CD4-positive, alpha-beta T cell treated with Interleukin-1 beta for 1 hour (primary cell): Measurements from ENCODE around the gene S100Z.
"Not testable (repeated sequence)": the region's sequence is repeated elsewhere in the genome, so short reads cannot be mapped to it uniquely, and the experiment has no call there.

ENCODE experiments used
- DNase-seq, 2 donors: peaks; one replicate each; pipeline ENCODE4 v3.0.0-alpha.2; 2020 to 2022

Gene S100Z

DNA sequence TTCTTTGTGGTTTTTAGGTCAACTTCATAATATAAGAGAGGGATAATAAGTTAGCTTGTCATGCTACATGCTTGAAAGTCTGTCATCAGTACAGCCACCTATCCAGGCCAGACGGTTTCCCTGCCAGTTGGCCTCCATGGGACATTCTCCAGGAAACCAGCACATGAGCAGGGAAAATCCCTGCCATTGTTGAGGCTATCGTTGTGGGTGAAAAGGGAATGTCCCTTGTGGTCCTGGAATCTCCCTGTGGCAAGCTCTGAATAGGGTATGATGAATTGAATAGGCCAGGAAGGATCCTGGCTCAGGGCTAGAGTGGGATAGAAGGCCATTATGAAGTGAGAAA is 18.7 kb upstream of the S100Z start:
- DNase-seq, result no peak

DNA sequence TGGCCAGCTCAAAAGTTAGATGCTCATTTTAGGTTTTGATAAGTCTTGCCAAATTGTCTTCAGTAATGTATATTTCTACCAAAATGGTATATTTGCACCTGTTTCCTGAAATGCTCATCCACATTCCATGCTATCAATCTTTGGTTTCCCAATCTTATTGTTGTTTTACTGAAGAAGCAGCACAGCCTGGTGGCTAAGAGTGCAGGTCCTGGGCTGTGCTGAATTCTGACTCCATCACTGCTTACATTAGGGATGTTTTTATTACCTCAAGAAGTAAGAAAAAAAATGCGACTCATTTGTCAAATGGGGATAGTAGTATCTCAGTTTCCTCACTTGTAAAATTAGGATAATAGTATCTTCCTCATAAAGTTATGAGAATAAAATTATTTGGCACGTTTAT is 13.6 kb upstream of the S100Z start:
- no peak for DNase-seq

DNA sequence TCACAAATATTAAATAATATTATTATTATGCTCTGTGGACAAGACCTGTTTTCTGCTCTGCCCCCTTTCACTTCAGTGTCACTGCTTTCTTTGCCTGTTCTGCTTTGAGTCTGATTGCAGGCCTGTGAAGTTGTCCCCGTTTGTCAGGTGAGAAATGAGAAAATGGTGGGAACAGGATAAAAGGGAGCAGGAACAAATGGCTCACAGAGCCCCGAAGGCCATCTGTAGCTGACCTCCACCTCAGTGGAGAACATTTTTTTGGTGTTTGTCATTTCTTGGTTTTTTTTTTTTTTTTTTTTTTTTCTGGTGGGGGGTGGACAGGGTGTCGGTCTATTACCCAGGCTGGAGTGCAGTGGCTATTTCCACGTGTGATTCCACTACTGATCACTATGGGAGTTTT is 13.2 kb upstream of the S100Z start:
- no peak for DNase-seq

- DNase-seq, result no peak
Measured at GRCh38 chr5:76838481-76839261, 11.1 kb upstream of the S100Z start.

DNA sequence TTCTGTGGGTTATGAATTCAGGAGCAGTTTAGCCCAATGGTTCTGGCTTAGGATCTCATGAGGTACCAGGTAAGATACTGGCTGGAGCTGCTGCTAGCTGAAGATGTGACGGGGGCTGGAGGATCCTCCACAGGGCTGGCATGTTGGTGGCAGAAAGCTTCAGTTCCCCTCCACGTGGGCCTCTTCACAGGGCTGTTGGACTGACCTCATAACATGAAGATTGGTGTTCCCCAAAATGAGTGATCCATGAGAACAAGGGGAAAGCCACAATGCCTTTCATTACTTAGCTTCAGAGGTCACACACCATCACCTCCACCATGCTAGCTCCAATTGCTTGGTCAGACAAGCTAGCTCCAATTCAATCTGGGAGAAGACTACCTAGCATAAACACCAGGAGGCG is 8.5 kb upstream of the S100Z start:
- no peak for DNase-seq

- DNase-seq, result no peak
Measured at GRCh38 chr5:76845890-76846289, 3.9 kb upstream of the S100Z start.

DNA sequence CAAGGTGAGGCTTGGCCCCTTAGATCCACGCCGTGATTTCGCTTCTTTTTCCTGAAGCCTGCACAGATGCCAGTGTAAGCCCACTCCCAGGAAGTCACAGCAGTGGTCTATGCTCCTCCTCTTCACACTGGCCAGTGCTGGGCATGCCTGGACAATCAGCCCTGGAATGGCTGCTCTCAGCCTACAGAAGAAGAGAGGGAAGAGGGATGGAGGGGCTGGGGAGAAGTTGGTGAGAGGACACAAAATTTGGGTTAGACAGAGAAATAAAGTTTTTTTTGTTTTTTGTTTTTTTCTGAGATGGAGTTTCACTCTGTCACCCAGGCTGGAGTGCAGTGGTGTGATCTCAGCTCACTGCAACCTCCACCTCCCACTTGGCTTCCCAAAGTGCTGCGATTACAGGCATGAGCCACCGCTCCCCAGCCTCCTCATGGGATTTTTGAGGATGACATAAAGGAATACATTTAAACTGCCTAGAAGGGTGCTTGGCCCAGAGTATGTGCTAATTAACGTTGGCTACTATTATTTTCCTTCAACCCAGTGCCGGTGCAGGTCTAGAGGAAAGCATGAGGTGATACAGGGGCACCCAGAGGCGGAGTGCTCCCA is 830 bp downstream of the S100Z start:
- DNase-seq, result no peak

GRCh38 chr5:76851728-76852369 is 2.0 kb downstream of the S100Z start:
- no peak for DNase-seq

DNA sequence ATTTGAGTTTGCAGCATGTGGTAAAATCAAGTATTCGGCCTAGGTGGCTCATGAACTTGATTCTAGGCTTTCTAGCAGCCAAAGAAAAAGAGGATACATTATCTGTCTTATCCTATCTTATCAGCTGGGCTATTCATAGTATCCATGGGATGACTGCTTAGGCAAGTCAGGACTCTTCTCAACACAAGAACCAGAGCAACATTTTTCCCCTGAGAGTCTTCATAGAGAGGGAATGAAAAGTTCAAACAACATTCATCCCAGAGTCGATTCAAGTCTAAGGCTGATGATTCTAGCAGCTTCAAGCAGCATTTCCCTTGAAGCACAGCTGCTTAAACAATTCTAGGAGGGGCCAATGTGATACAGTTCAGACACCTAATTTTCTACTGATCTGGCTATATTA is 3.0 kb downstream of the S100Z start:
- no peak for DNase-seq

DNA sequence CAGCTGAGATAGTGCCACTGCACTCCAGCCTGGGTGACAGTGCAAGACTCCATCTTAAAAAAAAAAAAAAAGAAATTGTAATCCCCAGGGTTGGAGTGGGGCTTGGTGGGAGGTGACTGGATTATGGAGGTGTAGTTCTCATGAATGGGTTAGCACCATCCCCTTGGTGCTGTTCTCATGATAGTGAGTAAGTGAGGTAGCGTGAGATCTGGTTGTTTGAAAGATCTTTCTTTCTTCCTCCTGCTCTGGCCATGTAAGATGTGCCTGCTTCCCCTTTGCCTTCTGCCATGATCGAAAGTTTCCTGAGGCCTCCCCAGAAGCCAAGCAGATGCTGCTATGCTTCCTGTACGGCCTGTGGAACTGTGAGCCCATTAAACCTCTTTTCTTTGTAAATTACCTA is 3.9 kb downstream of the S100Z start:
- DNase-seq, result not testable (repeated sequence)

DNA sequence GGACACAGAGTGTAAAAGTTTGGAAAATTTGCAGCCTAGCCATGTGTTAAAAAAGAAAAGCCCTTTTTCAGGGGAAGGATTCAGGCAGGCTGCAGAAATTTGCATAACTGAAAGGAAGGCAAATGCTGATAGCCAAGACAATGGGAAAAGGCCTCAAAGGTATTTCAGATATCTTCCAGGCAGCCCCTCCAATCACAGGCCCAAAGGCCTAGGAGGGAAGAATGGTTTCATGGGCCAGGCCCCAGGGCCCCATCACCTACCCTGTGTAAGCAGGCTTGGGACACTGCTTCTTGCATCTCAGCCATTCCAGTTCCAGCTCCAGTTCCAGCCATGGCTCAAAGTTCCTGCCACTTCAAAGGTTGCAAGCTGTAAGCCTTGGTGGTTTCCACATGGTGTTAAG is 4.8 kb downstream of the S100Z start:
- no peak for DNase-seq

- DNase-seq, result not testable (repeated sequence)
Measured at GRCh38 chr5:76855501-76855900, 5.7 kb downstream of the S100Z start.

GRCh38 chr5:76855961-76856360 is 6.1 kb downstream of the S100Z start:
- peak; percentile 35 to 48 for DNase-seq

- DNase-seq, result peak in 1 of 2 donors; percentile 2
Measured at GRCh38 chr5:76856800-76857199, 7.0 kb downstream of the S100Z start.

DNA sequence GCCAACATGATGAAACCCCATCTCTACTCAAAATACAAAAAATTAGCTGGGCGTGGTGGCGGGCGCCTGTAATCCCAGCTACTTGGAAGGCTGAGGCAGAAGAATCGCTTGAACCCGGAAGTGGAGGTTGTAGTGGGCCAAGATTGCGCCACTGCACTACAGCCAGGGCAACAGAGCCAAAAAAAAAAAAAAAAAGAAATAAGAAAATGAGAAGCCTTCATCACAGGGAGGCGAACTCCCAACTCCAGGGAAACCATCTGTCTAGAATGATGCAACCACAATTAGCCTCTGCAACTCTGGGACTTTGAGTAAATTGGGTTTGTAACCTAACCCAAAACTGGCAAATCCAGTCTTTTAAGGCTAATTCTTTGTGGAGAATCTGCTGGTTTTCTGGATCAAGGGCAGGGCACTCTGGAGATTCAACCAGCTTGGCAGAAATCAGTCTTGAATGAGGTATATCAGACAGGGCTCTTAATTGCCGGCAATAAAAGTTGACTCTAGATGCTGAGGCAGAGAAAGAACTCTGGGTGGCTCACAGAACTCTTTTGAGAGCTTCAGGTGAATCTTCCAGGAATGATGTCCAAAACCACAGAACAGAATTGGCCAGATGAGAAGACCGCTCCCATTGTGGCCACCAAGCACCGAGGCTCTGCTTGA is 9.9 kb downstream of the S100Z start:
- peak in 1 of 2 donors; percentile 4 for DNase-seq

DNA sequence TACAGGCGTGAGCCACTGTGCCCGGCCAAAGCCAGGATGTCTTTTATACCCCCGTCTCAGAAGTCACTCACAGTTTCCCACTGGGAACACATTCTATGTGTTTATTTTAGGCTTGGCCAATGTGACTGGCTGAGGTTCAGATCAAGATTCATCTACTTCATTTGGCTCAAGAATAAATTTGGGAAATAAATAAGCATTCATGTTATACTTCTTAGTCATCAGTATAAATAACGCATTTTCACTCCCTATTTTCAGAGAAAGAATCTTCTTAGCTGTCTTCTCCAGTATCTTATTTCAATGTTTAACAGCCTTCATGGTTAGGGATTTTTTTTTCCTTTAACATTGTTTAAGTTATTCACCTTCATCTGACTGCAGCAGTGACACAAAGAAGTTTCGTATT is 11.8 kb downstream of the S100Z start:
- no peak for DNase-seq

- no peak for DNase-seq
Measured at GRCh38 chr5:76863001-76863400, 13.2 kb downstream of the S100Z start.

- no peak for DNase-seq
Measured at GRCh38 chr5:76866503-76866902, 16.7 kb downstream of the S100Z start.

- DNase-seq, result no peak
Measured at GRCh38 chr5:76867038-76867437, 17.2 kb downstream of the S100Z start.

- DNase-seq, result peak; percentile 48 to 68
Measured at GRCh38 chr5:76867827-76868693, 18.2 kb downstream of the S100Z start.

DNA sequence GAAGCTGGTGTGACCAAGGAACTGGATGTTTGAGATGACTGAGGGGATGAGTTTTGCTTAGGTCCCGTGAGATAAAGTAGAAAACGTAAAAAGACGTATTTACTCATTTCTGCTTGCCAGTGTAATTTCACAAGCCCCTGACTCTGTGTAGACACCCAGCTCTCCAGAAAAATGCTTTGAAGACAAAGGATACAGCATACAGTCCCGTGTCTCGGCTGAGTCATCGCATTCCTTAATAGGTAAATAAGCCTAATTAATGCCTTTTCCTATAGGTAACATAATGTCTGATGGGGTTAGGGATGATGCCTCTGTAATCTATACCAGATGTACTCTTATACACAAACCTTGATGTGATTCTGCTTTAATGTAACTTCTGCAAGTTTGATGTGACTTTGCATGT is 20.2 kb downstream of the S100Z start:
- no peak for DNase-seq

DNA sequence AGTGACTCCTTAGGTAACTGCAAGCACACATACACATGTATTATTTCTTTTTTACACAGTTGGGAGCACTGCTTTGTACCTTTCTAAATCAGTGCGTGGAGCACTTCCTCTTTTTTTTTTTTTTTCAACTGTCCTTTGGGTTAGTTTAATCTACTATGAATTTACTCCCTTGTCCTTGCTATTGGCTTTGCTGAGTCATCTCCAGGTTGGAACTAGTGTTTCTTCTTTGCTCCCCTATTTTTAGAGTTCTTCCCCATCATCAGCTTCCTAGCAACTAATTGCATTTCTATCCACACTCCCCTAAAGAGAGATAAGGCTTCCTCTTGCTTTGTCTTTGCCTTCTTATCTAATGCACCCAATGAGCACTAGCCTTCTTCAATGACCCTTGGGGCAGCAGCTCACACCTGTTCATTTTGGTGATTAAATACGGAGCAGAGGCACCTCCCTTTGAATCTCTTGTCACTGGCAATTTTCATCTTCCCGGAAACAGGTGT is 24.3 kb downstream of the S100Z start:
- no peak for DNase-seq
